ENCODE results near the gene ZNF688. TPM values are rescaled to one million over a fixed set of nuclear protein-coding genes. Genes with fewer than 3 reads are reported as not detected.

The ZNF688 gene
- total and polyA plus RNA-seq, 9 of the 15 experiments (the other 6 are each of a cell fraction or from before 2014, with no cell fraction given) = 0.48 to 12.9 (median 4.5) TPM

DNA sequence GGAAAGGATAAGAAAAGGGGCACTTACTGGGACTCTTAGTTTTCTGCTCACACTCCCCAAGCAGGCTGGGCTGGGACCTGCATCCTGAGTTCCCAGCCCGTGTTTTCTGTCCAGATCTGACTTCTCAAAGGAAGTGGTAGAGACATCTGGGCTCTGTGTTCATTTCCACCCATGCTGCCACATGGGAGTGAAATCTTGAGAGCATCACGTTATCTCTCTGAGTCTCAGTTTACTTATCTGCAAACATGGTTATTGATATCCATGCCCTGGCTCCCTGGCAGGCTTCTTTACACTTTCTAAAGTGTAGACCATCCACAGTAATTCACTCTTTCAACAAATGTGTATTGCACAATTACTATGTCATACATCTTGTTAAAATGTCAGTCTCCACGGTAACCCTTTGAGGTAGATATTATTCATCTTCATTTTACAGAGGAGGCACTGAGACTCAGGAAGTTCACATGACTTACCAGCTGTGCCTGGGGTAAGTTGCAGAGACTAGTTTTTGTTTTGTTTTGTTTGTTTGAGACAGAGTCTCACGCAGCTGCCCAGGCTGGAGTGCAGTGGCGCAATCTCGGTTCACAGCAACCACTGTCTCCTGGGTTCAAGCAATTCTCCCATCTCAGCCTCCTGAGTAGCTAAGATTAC is 3.4 kb downstream of the ZNF688 start (continued):
- TF ChIP-seq ZNF408 (CRISPR knock-in tag; IDR thresholded peaks at IDR 0.05; ENCODE audit: low read depth) (no peak), FOXA1 (IDR thresholded peaks at IDR 0.05; ENCODE audit: borderline replicate concordance) (no peak), ILF3 (IDR thresholded peaks at IDR 0.05; ENCODE audit: borderline replicate concordance) (no peak), KHSRP (IDR thresholded peaks at IDR 0.05) (no peak), PTTG1 (tag; IDR thresholded peaks at IDR 0.05; ENCODE audit: low read depth) (no peak), HNRNPH1 (optimal IDR thresholded peaks at IDR 0.05; ENCODE audit: low read depth, low read length) (no peak), TARDBP (IDR thresholded peaks at IDR 0.05) (no peak), BCOR (IDR thresholded peaks at IDR 0.05) (no peak), ZSCAN32 (CRISPR knock-in tag; IDR thresholded peaks at IDR 0.05) (no peak), ZNF707 (CRISPR knock-in tag; conservative IDR thresholded peaks at IDR 0.05) (no peak), BRD4 (IDR thresholded peaks at IDR 0.05) (no peak), KLF13 (tag; IDR thresholded peaks at IDR 0.05; ENCODE audit: borderline replicate concordance, low read depth) (no peak)
- TF ChIP-seq, protein P1, sequence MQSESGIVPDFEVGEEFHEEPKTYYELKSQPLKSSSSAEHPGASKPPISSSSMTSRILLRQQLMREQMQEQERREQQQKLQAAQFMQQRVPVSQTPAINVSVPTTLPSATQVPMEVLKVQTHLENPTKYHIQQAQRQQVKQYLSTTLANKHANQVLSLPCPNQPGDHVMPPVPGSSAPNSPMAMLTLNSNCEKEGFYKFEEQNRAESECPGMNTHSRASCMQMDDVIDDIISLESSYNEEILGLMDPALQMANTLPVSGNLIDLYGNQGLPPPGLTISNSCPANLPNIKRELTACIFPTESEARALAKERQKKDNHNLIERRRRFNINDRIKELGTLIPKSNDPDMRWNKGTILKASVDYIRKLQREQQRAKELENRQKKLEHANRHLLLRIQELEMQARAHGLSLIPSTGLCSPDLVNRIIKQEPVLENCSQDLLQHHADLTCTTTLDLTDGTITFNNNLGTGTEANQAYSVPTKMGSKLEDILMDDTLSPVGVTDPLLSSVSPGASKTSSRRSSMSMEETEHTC (IDR thresholded peaks at IDR 0.05) = no peak
- TF ChIP-seq, protein P2, sequence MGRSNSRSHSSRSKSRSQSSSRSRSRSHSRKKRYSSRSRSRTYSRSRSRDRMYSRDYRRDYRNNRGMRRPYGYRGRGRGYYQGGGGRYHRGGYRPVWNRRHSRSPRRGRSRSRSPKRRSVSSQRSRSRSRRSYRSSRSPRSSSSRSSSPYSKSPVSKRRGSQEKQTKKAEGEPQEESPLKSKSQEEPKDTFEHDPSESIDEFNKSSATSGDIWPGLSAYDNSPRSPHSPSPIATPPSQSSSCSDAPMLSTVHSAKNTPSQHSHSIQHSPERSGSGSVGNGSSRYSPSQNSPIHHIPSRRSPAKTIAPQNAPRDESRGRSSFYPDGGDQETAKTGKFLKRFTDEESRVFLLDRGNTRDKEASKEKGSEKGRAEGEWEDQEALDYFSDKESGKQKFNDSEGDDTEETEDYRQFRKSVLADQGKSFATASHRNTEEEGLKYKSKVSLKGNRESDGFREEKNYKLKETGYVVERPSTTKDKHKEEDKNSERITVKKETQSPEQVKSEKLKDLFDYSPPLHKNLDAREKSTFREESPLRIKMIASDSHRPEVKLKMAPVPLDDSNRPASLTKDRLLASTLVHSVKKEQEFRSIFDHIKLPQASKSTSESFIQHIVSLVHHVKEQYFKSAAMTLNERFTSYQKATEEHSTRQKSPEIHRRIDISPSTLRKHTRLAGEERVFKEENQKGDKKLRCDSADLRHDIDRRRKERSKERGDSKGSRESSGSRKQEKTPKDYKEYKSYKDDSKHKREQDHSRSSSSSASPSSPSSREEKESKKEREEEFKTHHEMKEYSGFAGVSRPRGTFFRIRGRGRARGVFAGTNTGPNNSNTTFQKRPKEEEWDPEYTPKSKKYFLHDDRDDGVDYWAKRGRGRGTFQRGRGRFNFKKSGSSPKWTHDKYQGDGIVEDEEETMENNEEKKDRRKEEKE (IDR thresholded peaks at IDR 0.05; ENCODE audit: borderline replicate concordance in 1 of 2, control insufficient read depth in 1 of 2, low read depth in 2 of 2, low read length in 1 of 2) = no peak
- TF ChIP-seq, protein P3, sequence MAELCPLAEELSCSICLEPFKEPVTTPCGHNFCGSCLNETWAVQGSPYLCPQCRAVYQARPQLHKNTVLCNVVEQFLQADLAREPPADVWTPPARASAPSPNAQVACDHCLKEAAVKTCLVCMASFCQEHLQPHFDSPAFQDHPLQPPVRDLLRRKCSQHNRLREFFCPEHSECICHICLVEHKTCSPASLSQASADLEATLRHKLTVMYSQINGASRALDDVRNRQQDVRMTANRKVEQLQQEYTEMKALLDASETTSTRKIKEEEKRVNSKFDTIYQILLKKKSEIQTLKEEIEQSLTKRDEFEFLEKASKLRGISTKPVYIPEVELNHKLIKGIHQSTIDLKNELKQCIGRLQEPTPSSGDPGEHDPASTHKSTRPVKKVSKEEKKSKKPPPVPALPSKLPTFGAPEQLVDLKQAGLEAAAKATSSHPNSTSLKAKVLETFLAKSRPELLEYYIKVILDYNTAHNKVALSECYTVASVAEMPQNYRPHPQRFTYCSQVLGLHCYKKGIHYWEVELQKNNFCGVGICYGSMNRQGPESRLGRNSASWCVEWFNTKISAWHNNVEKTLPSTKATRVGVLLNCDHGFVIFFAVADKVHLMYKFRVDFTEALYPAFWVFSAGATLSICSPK (IDR thresholded peaks at IDR 0.05; ENCODE audit: borderline replicate concordance) = no peak
- TF ChIP-seq, protein P4, sequence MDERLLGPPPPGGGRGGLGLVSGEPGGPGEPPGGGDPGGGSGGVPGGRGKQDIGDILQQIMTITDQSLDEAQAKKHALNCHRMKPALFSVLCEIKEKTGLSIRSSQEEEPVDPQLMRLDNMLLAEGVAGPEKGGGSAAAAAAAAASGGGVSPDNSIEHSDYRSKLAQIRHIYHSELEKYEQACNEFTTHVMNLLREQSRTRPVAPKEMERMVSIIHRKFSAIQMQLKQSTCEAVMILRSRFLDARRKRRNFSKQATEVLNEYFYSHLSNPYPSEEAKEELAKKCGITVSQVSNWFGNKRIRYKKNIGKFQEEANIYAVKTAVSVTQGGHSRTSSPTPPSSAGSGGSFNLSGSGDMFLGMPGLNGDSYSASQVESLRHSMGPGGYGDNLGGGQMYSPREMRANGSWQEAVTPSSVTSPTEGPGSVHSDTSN (CRISPR knock-in tag; IDR thresholded peaks at IDR 0.05; ENCODE audit: low read depth) = no peak
- TF ChIP-seq, protein P4 (tag; conservative IDR thresholded peaks at IDR 0.05; ENCODE audit: low read depth) = peak; percentile 94
- TF ChIP-seq, protein P5, sequence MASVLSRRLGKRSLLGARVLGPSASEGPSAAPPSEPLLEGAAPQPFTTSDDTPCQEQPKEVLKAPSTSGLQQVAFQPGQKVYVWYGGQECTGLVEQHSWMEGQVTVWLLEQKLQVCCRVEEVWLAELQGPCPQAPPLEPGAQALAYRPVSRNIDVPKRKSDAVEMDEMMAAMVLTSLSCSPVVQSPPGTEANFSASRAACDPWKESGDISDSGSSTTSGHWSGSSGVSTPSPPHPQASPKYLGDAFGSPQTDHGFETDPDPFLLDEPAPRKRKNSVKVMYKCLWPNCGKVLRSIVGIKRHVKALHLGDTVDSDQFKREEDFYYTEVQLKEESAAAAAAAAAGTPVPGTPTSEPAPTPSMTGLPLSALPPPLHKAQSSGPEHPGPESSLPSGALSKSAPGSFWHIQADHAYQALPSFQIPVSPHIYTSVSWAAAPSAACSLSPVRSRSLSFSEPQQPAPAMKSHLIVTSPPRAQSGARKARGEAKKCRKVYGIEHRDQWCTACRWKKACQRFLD (CRISPR knock-in tag; IDR thresholded peaks at IDR 0.05) = no peak
